HEK293T (cell line): Measurements from ENCODE around the gene SLC38A1.
"Not testable (repeated sequence)": the region's sequence is repeated elsewhere in the genome, so short reads cannot be mapped to it uniquely, and the experiment has no call there.

Source experiments
- CTCF ChIA-PET: fragments of 350-600 bp; formaldehyde crosslinking; extraction: SDS; loops from one replicate; lab custom pipeline; 2021; ENCODE audit warnings: antibody characterized with exemption, inconsistent platforms; lab: Yijun Ruan, JAX
- POLR2A ChIA-PET: fragments of 350-600 bp; formaldehyde crosslinking; extraction: SDS; loops from one replicate; lab custom pipeline; 2020; ENCODE audit warnings: antibody characterized with exemption, inconsistent platforms; lab: Yijun Ruan, JAX
- DNase-seq: peaks from one replicate; pipeline ENCODE4 v3.0.0; 2012; ENCODE audit warnings: mixed read lengths; ENCODE audit errors: extremely low spot score
- ARNT ChIP-seq: fragments of 450-650 bp; IDR thresholded peaks from 2 replicates; pipeline ENCODE4 v1.6.1; 2017; ENCODE audit warnings: mild to moderate bottlenecking
- BHLHE40 ChIP-seq: fragments of 450-650 bp; IDR thresholded peaks from 2 replicates; pipeline ENCODE4 v1.6.1; 2016; ENCODE audit warnings: mild to moderate bottlenecking, moderate library complexity, borderline replicate concordance
- CTBP1 ChIP-seq: fragments of 450-650 bp; IDR thresholded peaks from 2 replicates; pipeline ENCODE4 v1.6.1; 2016; ENCODE audit warnings: borderline replicate concordance
- ELF4 ChIP-seq: fragments of 450-650 bp; IDR thresholded peaks from 2 replicates; pipeline ENCODE4 v1.6.1; 2017; ENCODE audit warnings: antibody characterized with exemption
- FOXA1 ChIP-seq: fragments of 450-650 bp; IDR thresholded peaks from 2 replicates; pipeline ENCODE4 v1.6.1; 2016; ENCODE audit warnings: mild to moderate bottlenecking
- FOXK2 ChIP-seq: fragments of 450-650 bp; IDR thresholded peaks from 2 replicates; pipeline ENCODE4 v1.6.1; 2016; ENCODE audit warnings: mild to moderate bottlenecking
- FOXM1 ChIP-seq: fragments of 450-650 bp; IDR thresholded peaks from 2 replicates; pipeline ENCODE4 v1.6.1; 2017; ENCODE audit warnings: mild to moderate bottlenecking, borderline replicate concordance
- HDGF ChIP-seq: fragments of 450-650 bp; IDR thresholded peaks from 2 replicates; pipeline ENCODE4 v1.6.1; 2017; ENCODE audit warnings: antibody characterized with exemption, borderline replicate concordance
- L3MBTL2 ChIP-seq: fragments of 450-650 bp; conservative IDR thresholded peaks from 2 replicates; pipeline ENCODE4 v1.6.1; 2016; ENCODE audit warnings: mild to moderate bottlenecking
- LEF1 ChIP-seq: fragments of 450-650 bp; IDR thresholded peaks from 2 replicates; pipeline ENCODE4 v1.6.1; 2017; ENCODE audit warnings: mild to moderate bottlenecking, borderline replicate concordance
- NFRKB ChIP-seq: fragments of 450-650 bp; IDR thresholded peaks from 2 replicates; pipeline ENCODE4 v1.6.1; 2016; ENCODE audit warnings: mild to moderate bottlenecking, moderate library complexity
- SP1 ChIP-seq: fragments of 450-650 bp; IDR thresholded peaks from 2 replicates; pipeline ENCODE4 v1.6.1; 2017
- SUZ12 ChIP-seq: fragments of 450-650 bp; IDR thresholded peaks from 2 replicates; pipeline ENCODE4 v1.6.1; 2016; ENCODE audit warnings: mild to moderate bottlenecking
- TARDBP ChIP-seq: fragments of 450-650 bp; IDR thresholded peaks from 2 replicates; pipeline ENCODE4 v1.6.1; 2016
- ZNF384 ChIP-seq: fragments of 450-650 bp; IDR thresholded peaks from 2 replicates; pipeline ENCODE4 v1.6.1; 2016
- TF ChIP-seq, protein P1 (sequence below): fragments of 450-650 bp; IDR thresholded peaks from 2 replicates; pipeline ENCODE4 v1.6.1; 2016

The SLC38A1 gene

DNA sequence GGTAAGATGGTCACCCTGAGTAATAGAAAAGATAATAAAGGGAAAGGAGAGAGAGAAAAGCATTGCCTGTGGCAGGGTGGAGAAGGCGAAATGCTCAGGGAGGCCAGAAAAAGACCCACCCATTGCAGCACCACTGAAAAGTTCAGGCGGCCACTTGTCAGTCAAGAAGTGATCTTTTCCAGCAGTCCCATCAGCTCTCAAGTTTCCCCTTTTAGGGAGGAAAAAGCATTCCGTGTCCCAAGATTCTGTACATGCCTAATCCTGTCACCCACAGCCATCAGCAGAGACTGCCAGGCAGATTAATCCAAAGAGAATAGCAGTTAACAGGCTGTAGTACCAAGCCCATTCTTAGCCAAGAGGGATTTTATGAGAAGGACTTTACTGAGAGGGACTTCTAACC lies 11.9 kb downstream of the SLC38A1 start:
- ChIA-PET POLR2A (interaction anchor here (1.2 kb wide), 1 partner anchor 12 kb away, joined by 4 read pairs; the partner anchor contains the start of gene SLC38A1), CTCF (no interaction called here)
- TF ChIP-seq SP1 (no peak), LEF1 (no peak), NFRKB (no peak), TARDBP (no peak), ZNF384 (no peak), FOXA1 (no peak), ELF4 (no peak), FOXM1 (no peak), HDGF (no peak), L3MBTL2 (no peak), FOXK2 (no peak), BHLHE40 (no peak), CTBP1 (no peak), SUZ12 (no peak), ARNT (no peak)
- TF ChIP-seq, protein P1, sequence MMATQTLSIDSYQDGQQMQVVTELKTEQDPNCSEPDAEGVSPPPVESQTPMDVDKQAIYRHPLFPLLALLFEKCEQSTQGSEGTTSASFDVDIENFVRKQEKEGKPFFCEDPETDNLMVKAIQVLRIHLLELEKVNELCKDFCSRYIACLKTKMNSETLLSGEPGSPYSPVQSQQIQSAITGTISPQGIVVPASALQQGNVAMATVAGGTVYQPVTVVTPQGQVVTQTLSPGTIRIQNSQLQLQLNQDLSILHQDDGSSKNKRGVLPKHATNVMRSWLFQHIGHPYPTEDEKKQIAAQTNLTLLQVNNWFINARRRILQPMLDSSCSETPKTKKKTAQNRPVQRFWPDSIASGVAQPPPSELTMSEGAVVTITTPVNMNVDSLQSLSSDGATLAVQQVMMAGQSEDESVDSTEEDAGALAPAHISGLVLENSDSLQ = no peak
- DNase-seq = no peak

- ChIA-PET POLR2A (no interaction called here), CTCF (no interaction called here)
- no peak for DNase-seq
- no peak for TF ChIP-seq ZNF384
- TF ChIP-seq, protein P1 = no peak
- no peak for TF ChIP-seq NFRKB
- TF ChIP-seq HDGF = no peak
- TF ChIP-seq SUZ12 = no peak
- TF ChIP-seq ARNT = no peak
- TF ChIP-seq ELF4 = no peak
- TF ChIP-seq L3MBTL2 = no peak
- TF ChIP-seq LEF1 = no peak
- TF ChIP-seq SP1 = no peak
- TF ChIP-seq CTBP1 = no peak
- no peak for TF ChIP-seq FOXK2
- TF ChIP-seq BHLHE40 = no peak
- no peak for TF ChIP-seq TARDBP
- TF ChIP-seq FOXM1 = no peak
- no peak for TF ChIP-seq FOXA1
Measured at GRCh38 chr12:46253544-46254162, 15.2 kb downstream of the SLC38A1 start.

DNA sequence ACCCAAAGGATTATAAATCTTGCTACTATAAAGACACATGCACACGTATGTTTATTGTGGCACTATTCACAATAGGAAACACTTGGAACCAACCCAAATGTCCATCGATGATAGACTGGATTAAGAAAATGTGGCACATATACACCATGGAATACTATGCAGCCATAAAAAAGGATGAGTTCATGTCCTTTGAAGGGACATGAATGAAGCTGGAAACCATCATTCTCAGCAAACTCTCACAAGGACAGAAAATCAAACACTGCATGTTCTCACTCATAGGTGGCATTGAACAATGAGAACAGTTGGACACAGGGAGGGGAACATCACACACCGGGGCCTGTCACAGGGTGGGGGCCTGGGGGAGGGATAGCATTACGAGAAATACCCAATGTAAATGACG lies 16.8 kb downstream of the SLC38A1 start:
- DNase-seq, POLR2A ChIA-PET, CTCF ChIA-PET: not testable (repeated sequence)

DNA sequence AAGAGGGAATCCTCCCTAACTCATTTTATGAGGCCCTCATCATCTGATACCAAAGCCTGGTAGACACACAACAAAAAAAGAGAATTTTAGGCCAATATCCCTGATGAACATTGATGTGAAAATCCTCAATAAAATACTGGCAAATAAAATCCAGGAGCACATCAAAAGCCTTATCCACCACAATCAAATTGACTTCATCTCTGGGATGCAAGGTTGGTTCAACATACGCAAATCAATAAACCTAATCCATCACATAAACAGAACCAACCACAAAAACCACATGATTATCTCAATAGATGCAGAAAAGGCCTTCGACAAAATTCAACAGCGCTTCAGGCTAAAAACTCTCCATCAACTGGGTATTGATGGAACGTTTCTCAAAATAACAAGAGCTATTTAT lies 18.9 kb downstream of the SLC38A1 start:
- POLR2A ChIA-PET, CTCF ChIA-PET, DNase-seq: not testable (repeated sequence)

- no peak for DNase-seq
- TF ChIP-seq LEF1 (no peak), SP1 (no peak), ARNT (no peak), BHLHE40 (no peak), ZNF384 (no peak), FOXA1 (no peak), FOXM1 (no peak), L3MBTL2 (no peak), HDGF (no peak), SUZ12 (no peak), CTBP1 (no peak), TARDBP (no peak), NFRKB (no peak), ELF4 (no peak)
- TF ChIP-seq, protein P1 = no peak
- ChIA-PET CTCF (no interaction called here), POLR2A (no interaction called here)
Measured at GRCh38 chr12:46246021-46246700, 22.7 kb downstream of the SLC38A1 start.

DNA sequence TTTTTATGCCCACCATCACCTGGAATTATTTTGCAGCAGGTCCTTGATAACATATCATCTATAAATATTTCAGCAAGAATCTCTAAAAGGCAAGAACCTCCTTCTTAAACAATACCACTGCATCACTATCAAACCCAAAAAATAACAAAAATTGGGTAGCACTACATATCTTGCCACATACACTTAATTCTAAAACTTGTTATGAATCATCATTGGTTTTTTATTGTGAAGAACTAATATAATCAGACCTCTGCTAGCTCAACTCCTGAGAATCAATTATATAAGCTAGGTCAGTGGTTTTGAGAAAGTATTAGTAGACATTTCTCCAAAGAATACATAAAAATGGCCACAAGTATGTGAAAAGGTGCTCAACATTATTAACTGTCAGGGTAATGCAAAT lies 23.8 kb downstream of the SLC38A1 start:
- ChIA-PET CTCF (no interaction called here), POLR2A (no interaction called here)
- no peak for DNase-seq
- TF ChIP-seq HDGF = no peak
- TF ChIP-seq ZNF384 = no peak
- no peak for TF ChIP-seq FOXM1
- no peak for TF ChIP-seq NFRKB
- no peak for TF ChIP-seq SUZ12
- no peak for TF ChIP-seq ARNT
- no peak for TF ChIP-seq L3MBTL2
- TF ChIP-seq TARDBP = no peak
- TF ChIP-seq CTBP1 = no peak
- TF ChIP-seq SP1 = no peak
- TF ChIP-seq FOXA1 = no peak

DNA sequence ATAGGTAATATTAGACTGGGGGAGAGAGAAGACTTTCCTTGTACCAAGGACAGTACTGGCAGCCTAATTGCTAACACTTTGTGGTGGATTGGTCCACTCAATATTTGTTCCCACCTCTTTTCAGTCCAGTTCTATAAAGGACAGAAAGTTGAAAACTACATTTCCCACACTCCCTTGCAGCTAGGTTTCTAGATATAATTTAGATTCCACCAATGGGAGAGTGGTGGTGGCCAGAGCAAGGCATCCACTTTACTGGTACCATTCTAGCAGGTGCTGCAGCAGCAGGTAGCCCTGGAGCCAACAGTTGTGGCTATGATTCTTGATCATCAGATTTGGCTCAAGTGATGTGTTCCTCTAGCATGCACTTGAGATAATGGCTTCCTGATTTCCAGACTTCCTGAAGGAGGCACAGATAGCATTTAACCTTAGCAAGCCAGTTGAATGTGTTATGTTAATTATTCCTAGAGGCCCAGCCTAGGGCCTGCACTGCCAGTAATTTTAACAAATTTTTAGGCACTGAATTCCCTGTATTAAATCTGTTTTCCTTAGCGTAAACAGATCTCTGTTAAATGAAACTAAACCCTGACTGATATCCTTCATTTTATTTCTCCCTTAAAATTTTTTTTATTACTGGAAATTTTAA lies 24.4 kb downstream of the SLC38A1 start:
- CTCF ChIA-PET = no interaction called here
- POLR2A ChIA-PET = no interaction called here
- DNase-seq = no peak
- TF ChIP-seq FOXK2 (no peak), LEF1 (no peak), FOXM1 (no peak), SUZ12 (no peak), FOXA1 (no peak), NFRKB (no peak), CTBP1 (no peak), ELF4 (no peak)
- TF ChIP-seq, protein P1 = no peak
